Bronchial epithelial cell (primary cell): ENCODE data around the gene LTBP1. TPM values are rescaled to one million over a fixed set of nuclear protein-coding genes. Genes with fewer than 3 reads are reported as not detected.
"Not testable (repeated sequence)": the region's sequence is repeated elsewhere in the genome, so short reads cannot be mapped to it uniquely, and the experiment has no call there.

Source experiments
- DNase-seq: peaks from one replicate; pipeline ENCODE4 v3.0.0-alpha.2; 2010; ENCODE audit warnings: low read depth
- FAIRE-seq: peaks from 2 replicates; lab custom pipeline; 2011; peaks lifted over from hg19 to GRCh38; lab: Jason Lieb, UNC
- H3K27me3 ChIP-seq: 2 replicates; pipeline ENCODE4 v1.5.1; 2011; ENCODE audit warnings: low read length; ENCODE audit not compliant: control insufficient read depth, insufficient read depth
- H3K36me3 ChIP-seq: 2 replicates; pipeline ENCODE4 v1.5.1; 2011; ENCODE audit warnings: low read length; ENCODE audit not compliant: control insufficient read depth, insufficient read depth
- H3K4me3 ChIP-seq: 2 replicates; pipeline ENCODE4 v1.5.1; 2011; ENCODE audit warnings: mild to moderate bottlenecking, low read depth, low read length, control low read depth
- CTCF ChIP-seq: IDR thresholded peaks from 2 replicates; pipeline ENCODE4 v1.5.1; 2011; ENCODE audit warnings: mild to moderate bottlenecking, moderate library complexity, low read length, control low read depth, inconsistent platforms; ENCODE audit not compliant: insufficient read depth, severe bottlenecking
- total RNA-seq: library from RNA; depleted of rRNA; stranded (reverse); fragments of >200 nt; gene quantifications from 2 replicates; pipeline ENCODE4 v1.2.1, GENCODE V29; 2014

The LTBP1 gene
- total RNA-seq, 1 donor from 2014 or later: 6.6 TPM

- no peak overlapping the region for H3K4me3 ChIP-seq
- TF ChIP-seq CTCF: no peak
- H3K36me3 ChIP-seq: no peaks in the 10 kb centered on the region
- FAIRE-seq (no peak), DNase-seq (no peak)
- H3K27me3 ChIP-seq: no peaks in the 10 kb centered on the region
These were observed 491.1 kb downstream of the LTBP1 start for GRCh38 chr2:33437815-33438214.

GRCh38 chr2:33441235-33441810 is 494.6 kb downstream of the LTBP1 start:
- peak; percentile 61 for TF ChIP-seq CTCF
- FAIRE-seq: no peak
- peak; percentile 47 for DNase-seq
- Histone ChIP-seq H3K36me3 (no peaks in the 10 kb centered on the region), H3K27me3 (no peaks in the 10 kb centered on the region), H3K4me3 (no peak overlapping the region)

DNA sequence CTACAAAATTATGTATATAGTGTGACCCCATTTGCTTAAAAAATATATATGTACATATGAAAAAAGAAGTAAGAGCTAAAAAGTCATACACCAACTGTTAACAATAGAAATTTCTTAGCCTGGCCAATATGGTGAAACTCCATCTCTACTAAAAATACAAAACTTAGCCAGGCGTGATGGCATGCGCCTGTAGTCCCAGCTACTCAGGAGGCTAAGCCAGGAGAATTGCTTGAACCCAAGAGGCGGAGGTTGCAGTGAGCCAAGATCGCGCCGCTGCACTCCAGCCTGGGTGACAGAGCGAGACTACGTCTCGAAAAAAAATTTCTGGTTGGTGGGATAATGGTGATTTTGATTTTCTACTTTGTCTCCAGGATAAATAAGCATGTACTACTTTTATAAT is 495.3 kb downstream of the LTBP1 start:
- not testable (repeated sequence) for H3K27me3 ChIP-seq, H3K36me3 ChIP-seq, FAIRE-seq, H3K4me3 ChIP-seq, DNase-seq

- TF ChIP-seq CTCF: no peak
- DNase-seq: no peak
- no peaks in the 10 kb centered on the region for H3K36me3 ChIP-seq
- H3K27me3 ChIP-seq: no peaks in the 10 kb centered on the region
- no peak overlapping the region for H3K4me3 ChIP-seq
- FAIRE-seq: no peak
These were observed 495.9 kb downstream of the LTBP1 start for GRCh38 chr2:33442528-33443079.

DNA sequence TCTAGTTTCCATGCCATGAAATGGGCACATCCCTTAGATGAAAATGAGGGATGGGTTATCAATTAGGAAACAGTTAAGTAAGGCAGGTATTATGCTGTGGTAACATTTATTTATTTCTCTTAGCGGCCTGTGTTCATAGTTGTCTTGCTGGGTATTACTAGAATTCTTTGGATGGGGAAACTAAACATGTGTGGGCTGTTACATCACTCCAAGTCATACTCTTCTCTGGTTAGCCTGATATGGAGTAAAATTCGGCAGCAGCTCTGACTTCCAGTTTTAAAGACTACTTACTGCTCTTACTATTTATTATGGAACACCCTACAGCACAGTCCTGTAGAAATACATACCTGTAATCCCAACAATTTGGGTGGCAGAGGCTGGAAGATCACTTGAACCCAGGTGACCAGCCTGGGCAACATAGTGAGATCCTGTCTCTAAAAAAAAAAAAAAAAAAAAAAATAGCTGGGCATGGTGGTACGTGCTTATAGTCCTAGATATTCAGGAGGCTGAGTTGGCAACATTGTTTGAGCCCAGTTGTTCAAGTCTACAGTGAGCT is 496.6 kb downstream of the LTBP1 start:
- DNase-seq (no peak), FAIRE-seq (no peak)
- no peak for TF ChIP-seq CTCF
- Histone ChIP-seq H3K36me3 (no peaks in the 10 kb centered on the region), H3K27me3 (no peaks in the 10 kb centered on the region), H3K4me3 (no peak overlapping the region)

- FAIRE-seq: no peak
- no peak for TF ChIP-seq CTCF
These were observed 498.2 kb downstream of the LTBP1 start for GRCh38 chr2:33444967-33445366.

More at GRCh38 chr2:33444967-33445366, 498.2 kb downstream of the LTBP1 start:
- no peaks in the 10 kb centered on the region for H3K27me3 ChIP-seq
- no peak overlapping the region for H3K4me3 ChIP-seq
- H3K36me3 ChIP-seq: no peaks in the 10 kb centered on the region
- DNase-seq: no peak
